Measurements from ENCODE around the gene C6orf136. TPM values are rescaled to one million over a fixed set of nuclear protein-coding genes. Genes with fewer than 3 reads are reported as not detected.
"Not testable (repeated sequence)": the region's sequence is repeated elsewhere in the genome, so short reads cannot be mapped to it uniquely, and the experiment has no call there.

C6orf136 gene
- total RNA-seq = 10 to 100 TPM; 33.6 TPM

GRCh38 chr6:30646450-30647241 lies at the start of gene C6orf136:
Gene C6orf136 (plus strand): TSS chr6:30647133. CDS start chr6:30647232, 99 bp downstream.
- CTCF ChIA-PET = interaction anchor here (0.6 to 1.5 kb wide), 4 partner anchors 13 to 368 kb away, joined by 3 read pairs; no protein-coding TSS in a partner anchor
- DNase-seq = peak; percentile 94

GRCh38 chr6:30597315-30598144 lies 49.4 kb upstream of the C6orf136 start:
- DNase-seq = peak; percentile 93
- CTCF ChIA-PET = interaction anchor here (0.6 to 7.6 kb wide), 28 partner anchors 9 to 490 kb away, joined by 3 to 134 read pairs (median 5); partner anchors contain the start of genes MRPS18B and PPP1R10
- not testable (repeated sequence) for H3K9me3 Mint-ChIP-seq; H3K4me1 Mint-ChIP-seq (ENCODE audit: low read depth); H3K27me3 Mint-ChIP-seq (ENCODE audit: low read depth); H3K4me3 Mint-ChIP-seq
- H3K36me3 Mint-ChIP-seq (ENCODE audit: low read depth) = peaks cover 21% of the 10 kb centered on the region
- intact Hi-C loops (cut with micrococcal nuclease) = loop anchor here (1.0 kb wide), 2 partner anchors 56 to 114 kb away; no protein-coding TSS in a partner anchor
- peak overlapping the region; percentile 57 for H3K27ac Mint-ChIP-seq

More at GRCh38 chr6:30646450-30647241, at the start of gene C6orf136:
- H3K27me3 Mint-ChIP-seq (ENCODE audit: low read depth) = no peaks in the 10 kb centered on the region
- H3K9me3 Mint-ChIP-seq = no peaks in the 10 kb centered on the region
- peak within 1 kb of the TSS; percentile 86 for H3K27ac Mint-ChIP-seq
- H3K36me3 Mint-ChIP-seq (ENCODE audit: low read depth) = peaks cover 7% of the 10 kb centered on the region
- intact Hi-C loops (cut with micrococcal nuclease) = loop anchor here (1.0 to 2.0 kb wide), 6 partner anchors 20 to 75 kb away; partner anchors contain the start of genes ATAT1, DHX16, MDC1 and MRPS18B
- H3K4me3 Mint-ChIP-seq = peak within 1 kb of the TSS; percentile 85
- H3K4me1 Mint-ChIP-seq (ENCODE audit: low read depth) = peaks cover 22% of the 10 kb centered on the region

- H3K4me1 Mint-ChIP-seq (ENCODE audit: low read depth) = peaks cover 11% of the 10 kb centered on the region
- H3K4me3 Mint-ChIP-seq = no peak overlapping the region
- no peak for DNase-seq
- no peaks in the 10 kb centered on the region for H3K9me3 Mint-ChIP-seq
- no peaks in the 10 kb centered on the region for H3K27me3 Mint-ChIP-seq (ENCODE audit: low read depth)
- CTCF ChIA-PET = interaction anchor here (0.6 to 7.6 kb wide), 12 partner anchors 11 to 132 kb away, joined by 3 to 134 read pairs (median 8); no protein-coding TSS in a partner anchor
- peak overlapping the region; percentile 18 for H3K27ac Mint-ChIP-seq
- peaks cover 32% of the 10 kb centered on the region for H3K36me3 Mint-ChIP-seq (ENCODE audit: low read depth)
- intact Hi-C loops (cut with micrococcal nuclease) = no loop called here
These were observed 47.9 kb upstream of the C6orf136 start for GRCh38 chr6:30598912-30599624.

GRCh38 chr6:30599625-30600324 lies 47.2 kb upstream of the C6orf136 start:
- Mint-ChIP-seq H3K4me3 (no peak overlapping the region), H3K27ac (no peak overlapping the region), H3K4me1 (ENCODE audit: low read depth) (peaks cover 10% of the 10 kb centered on the region), H3K9me3 (no peaks in the 10 kb centered on the region), H3K36me3 (ENCODE audit: low read depth) (peaks cover 38% of the 10 kb centered on the region), H3K27me3 (ENCODE audit: low read depth) (no peaks in the 10 kb centered on the region)
- intact Hi-C loops (cut with micrococcal nuclease) = no loop called here
- CTCF ChIA-PET = interaction anchor here (0.6 to 7.6 kb wide), 10 partner anchors 10 to 131 kb away, joined by 3 to 134 read pairs (median 8); no protein-coding TSS in a partner anchor
- DNase-seq = no peak

GRCh38 chr6:30600451-30600961 lies 46.4 kb upstream of the C6orf136 start:
- no peak overlapping the region for H3K4me3 Mint-ChIP-seq
- no peak for DNase-seq
- peak overlapping the region; percentile 37 for H3K27ac Mint-ChIP-seq
- CTCF ChIA-PET = interaction anchor here (0.6 to 7.6 kb wide), 7 partner anchors 10 to 117 kb away, joined by 3 to 134 read pairs (median 8); no protein-coding TSS in a partner anchor
- H3K4me1 Mint-ChIP-seq (ENCODE audit: low read depth) = peaks cover 9% of the 10 kb centered on the region
- H3K36me3 Mint-ChIP-seq (ENCODE audit: low read depth) = peaks cover 44% of the 10 kb centered on the region
- H3K9me3 Mint-ChIP-seq = no peaks in the 10 kb centered on the region
- no peaks in the 10 kb centered on the region for H3K27me3 Mint-ChIP-seq (ENCODE audit: low read depth)
- intact Hi-C loops (cut with micrococcal nuclease) = no loop called here

GRCh38 chr6:30601436-30601814 lies 45.5 kb upstream of the C6orf136 start:
- Mint-ChIP-seq H3K36me3 (ENCODE audit: low read depth) (peaks cover 51% of the 10 kb centered on the region), H3K27me3 (ENCODE audit: low read depth) (no peaks in the 10 kb centered on the region), H3K4me1 (ENCODE audit: low read depth) (peaks cover 12% of the 10 kb centered on the region), H3K27ac (peak overlapping the region; percentile 70), H3K4me3 (no peak overlapping the region), H3K9me3 (no peaks in the 10 kb centered on the region)
- CTCF ChIA-PET = interaction anchor here (1.2 to 7.6 kb wide), 4 partner anchors 57 to 131 kb away, joined by 3 to 134 read pairs (median 24); no protein-coding TSS in a partner anchor
- DNase-seq = no peak
- intact Hi-C loops (cut with micrococcal nuclease) = no loop called here

GRCh38 chr6:30601815-30602641 lies 44.9 kb upstream of the C6orf136 start:
- Mint-ChIP-seq H3K27ac (no peak overlapping the region), H3K27me3 (ENCODE audit: low read depth) (no peaks in the 10 kb centered on the region), H3K36me3 (ENCODE audit: low read depth) (peaks cover 54% of the 10 kb centered on the region), H3K9me3 (no peaks in the 10 kb centered on the region), H3K4me3 (no peak overlapping the region), H3K4me1 (ENCODE audit: low read depth) (peaks cover 16% of the 10 kb centered on the region)
- CTCF ChIA-PET = interaction anchor here (1.2 kb wide), 1 partner anchor 131 kb away, joined by 3 read pairs; no protein-coding TSS in a partner anchor
- DNase-seq = no peak
- intact Hi-C loops (cut with micrococcal nuclease) = no loop called here

- no peak for DNase-seq
- H3K27ac Mint-ChIP-seq = no peak overlapping the region
- intact Hi-C loops (cut with micrococcal nuclease) = no loop called here
- CTCF ChIA-PET = interaction anchor here (0.6 kb wide), 1 partner anchor 100 kb away, joined by 3 read pairs; no protein-coding TSS in a partner anchor
- H3K4me1 Mint-ChIP-seq (ENCODE audit: low read depth) = peaks cover 22% of the 10 kb centered on the region
- no peaks in the 10 kb centered on the region for H3K9me3 Mint-ChIP-seq
- peaks cover 63% of the 10 kb centered on the region for H3K36me3 Mint-ChIP-seq (ENCODE audit: low read depth)
- no peak overlapping the region for H3K4me3 Mint-ChIP-seq
- H3K27me3 Mint-ChIP-seq (ENCODE audit: low read depth) = no peaks in the 10 kb centered on the region
These were observed 43.0 kb upstream of the C6orf136 start for GRCh38 chr6:30603961-30604360.

- Mint-ChIP-seq H3K27ac (peak overlapping the region; percentile 27), H3K4me3 (no peak overlapping the region), H3K4me1 (ENCODE audit: low read depth) (peaks cover 64% of the 10 kb centered on the region), H3K27me3 (ENCODE audit: low read depth) (no peaks in the 10 kb centered on the region), H3K9me3 (no peaks in the 10 kb centered on the region), H3K36me3 (ENCODE audit: low read depth) (peaks cover 62% of the 10 kb centered on the region)
- intact Hi-C loops (cut with micrococcal nuclease) = loop anchor here (10.0 kb wide), 1 partner anchor 545 kb away; the partner anchor contains the start of genes POLR1H and PPP1R11
- DNase-seq = no peak
- CTCF ChIA-PET = interaction anchor here (0.7 to 1.5 kb wide), 6 partner anchors 13 to 477 kb away, joined by 3 to 14 read pairs (median 6); partner anchors contain the start of gene ABCF1
These were observed 36.9 kb upstream of the C6orf136 start for GRCh38 chr6:30610065-30610464.

GRCh38 chr6:30611150-30611855 lies 35.6 kb upstream of the C6orf136 start:
- H3K4me1 Mint-ChIP-seq (ENCODE audit: low read depth) = peaks cover 63% of the 10 kb centered on the region
- no peaks in the 10 kb centered on the region for H3K9me3 Mint-ChIP-seq
- no peaks in the 10 kb centered on the region for H3K27me3 Mint-ChIP-seq (ENCODE audit: low read depth)
- peaks cover 63% of the 10 kb centered on the region for H3K36me3 Mint-ChIP-seq (ENCODE audit: low read depth)
- CTCF ChIA-PET = interaction anchor here (0.8 to 3.7 kb wide), 6 partner anchors 14 to 128 kb away, joined by 3 to 38 read pairs (median 10); partner anchors contain the start of gene ABCF1
- DNase-seq = no peak
- peak overlapping the region; percentile 95 for H3K27ac Mint-ChIP-seq
- intact Hi-C loops (cut with micrococcal nuclease) = loop anchor here (10.0 kb wide), 1 partner anchor 547 kb away; the partner anchor contains the start of genes POLR1H and PPP1R11
- no peak overlapping the region for H3K4me3 Mint-ChIP-seq

All from activated naive CD4-positive, alpha-beta T cell treated with anti-CD3 and anti-CD28 coated beads for 36 hours (primary cell).